OCI-LY7 (cell line): ENCODE data around the gene PDXDC1. TPM values are rescaled to one million over a fixed set of nuclear protein-coding genes. Genes with fewer than 3 reads are reported as not detected.
"Not testable (repeated sequence)": the region's sequence is repeated elsewhere in the genome, so short reads cannot be mapped to it uniquely, and the experiment has no call there.

Source experiments
- BruUV-seq: library from RNA; stranded (reverse); fragments of 400-500 nt; replicated peaks from 2 replicates; lab custom pipeline; 2021; lab: Mats Ljungman, UMichigan
- CTCF ChIA-PET: fragments of 300-600 bp; sonication (Branson Sonifier 250); formaldehyde crosslinking; loops from one replicate; lab custom pipeline; 2022; ENCODE audit warnings: antibody characterized with exemption; ENCODE audit not compliant: unreplicated experiment; lab: Charles Lee
- POLR2A ChIA-PET: fragments of 300-600 bp; sonication (Branson Sonifier 250); formaldehyde crosslinking; loops from one replicate; lab custom pipeline; 2022; ENCODE audit warnings: antibody characterized with exemption; lab: Charles Lee
- DNase-seq: peaks from one replicate; pipeline ENCODE4 v3.0.0-alpha.2; 2015; ENCODE audit warnings: low spot score
- H2AFZ ChIP-seq: fragments of 200-600 bp; sonication (generic), shearing (Covaris generic); 2 replicates; pipeline ENCODE4 v1.6.1; 2014; ENCODE audit warnings: mild to moderate bottlenecking, antibody characterized with exemption, low read length, moderate library complexity
- H3K27ac ChIP-seq: fragments of 200-600 bp; sonication (generic); 2 replicates; pipeline ENCODE4 v1.5.1; 2014; ENCODE audit warnings: mixed run types, low read depth, mild to moderate bottlenecking, moderate library complexity, low read length, inconsistent platforms; ENCODE audit not compliant: poor library complexity, severe bottlenecking
- H3K36me3 ChIP-seq: fragments of 200-600 bp; sonication (generic); 2 replicates; pipeline ENCODE4 v1.6.1; 2014; ENCODE audit warnings: mild to moderate bottlenecking, antibody characterized with exemption, low read length, moderate library complexity, mixed read lengths; ENCODE audit not compliant: insufficient read depth
- H3K4me1 ChIP-seq: fragments of 200-600 bp; sonication (generic); 2 replicates; pipeline ENCODE4 v1.5.1; 2014; ENCODE audit warnings: mild to moderate bottlenecking, low read length; ENCODE audit not compliant: insufficient read depth, poor library complexity, severe bottlenecking
- H3K4me2 ChIP-seq: fragments of 200-600 bp; sonication (generic); 2 replicates; pipeline ENCODE4 v1.6.1; 2014; ENCODE audit warnings: mild to moderate bottlenecking, low read length
- H3K4me3 ChIP-seq: fragments of 200-600 bp; sonication (generic); 2 replicates; pipeline ENCODE4 v1.5.1; 2014; ENCODE audit warnings: mild to moderate bottlenecking, low read depth, low read length; ENCODE audit not compliant: poor library complexity, severe bottlenecking
- H3K79me2 ChIP-seq: fragments of 200-600 bp; sonication (generic); 2 replicates; pipeline ENCODE4 v1.6.1; 2016; ENCODE audit warnings: low read depth, mild to moderate bottlenecking, low read length, moderate library complexity, mixed read lengths; ENCODE audit not compliant: insufficient read depth
- H3K9me2 ChIP-seq: fragments of 200-600 bp; sonication (generic); 2 replicates; pipeline ENCODE4 v1.6.1; 2016; ENCODE audit warnings: mild to moderate bottlenecking, low read length, mixed read lengths; ENCODE audit not compliant: insufficient read depth
- H3K9me3 ChIP-seq: fragments of 200-600 bp; sonication (generic); 2 replicates; pipeline ENCODE4 v1.6.1; 2014; ENCODE audit warnings: mild to moderate bottlenecking, mixed run types, low read length, mixed read lengths
- H4K20me1 ChIP-seq: fragments of 200-600 bp; sonication (generic); 2 replicates; pipeline ENCODE4 v1.6.1; 2014; ENCODE audit warnings: mild to moderate bottlenecking, antibody characterized with exemption, low read length, moderate library complexity, mixed read lengths; ENCODE audit not compliant: insufficient read depth
- intact Hi-C: fragments of 100-400 bp; cut with micrococcal nuclease; formaldehyde crosslinking; loops from one replicate; pipeline ENCODE4 v1.10.0; 2022; ENCODE audit not compliant: unreplicated experiment
- total RNA-seq, 2 experiments: library from RNA; depleted of rRNA in 1 of 2; stranded (reverse); fragments of >200 nt in 1 of 2; shearing (Covaris generic) in 1 of 2; gene quantifications; 2 replicates each; pipeline ENCODE4 v1.2.3, GENCODE V29; 2014 to 2022

PDXDC1 gene
- total RNA-seq, 2 experiments from 2014 or later, result 43.0 to 83.3 TPM

DNA sequence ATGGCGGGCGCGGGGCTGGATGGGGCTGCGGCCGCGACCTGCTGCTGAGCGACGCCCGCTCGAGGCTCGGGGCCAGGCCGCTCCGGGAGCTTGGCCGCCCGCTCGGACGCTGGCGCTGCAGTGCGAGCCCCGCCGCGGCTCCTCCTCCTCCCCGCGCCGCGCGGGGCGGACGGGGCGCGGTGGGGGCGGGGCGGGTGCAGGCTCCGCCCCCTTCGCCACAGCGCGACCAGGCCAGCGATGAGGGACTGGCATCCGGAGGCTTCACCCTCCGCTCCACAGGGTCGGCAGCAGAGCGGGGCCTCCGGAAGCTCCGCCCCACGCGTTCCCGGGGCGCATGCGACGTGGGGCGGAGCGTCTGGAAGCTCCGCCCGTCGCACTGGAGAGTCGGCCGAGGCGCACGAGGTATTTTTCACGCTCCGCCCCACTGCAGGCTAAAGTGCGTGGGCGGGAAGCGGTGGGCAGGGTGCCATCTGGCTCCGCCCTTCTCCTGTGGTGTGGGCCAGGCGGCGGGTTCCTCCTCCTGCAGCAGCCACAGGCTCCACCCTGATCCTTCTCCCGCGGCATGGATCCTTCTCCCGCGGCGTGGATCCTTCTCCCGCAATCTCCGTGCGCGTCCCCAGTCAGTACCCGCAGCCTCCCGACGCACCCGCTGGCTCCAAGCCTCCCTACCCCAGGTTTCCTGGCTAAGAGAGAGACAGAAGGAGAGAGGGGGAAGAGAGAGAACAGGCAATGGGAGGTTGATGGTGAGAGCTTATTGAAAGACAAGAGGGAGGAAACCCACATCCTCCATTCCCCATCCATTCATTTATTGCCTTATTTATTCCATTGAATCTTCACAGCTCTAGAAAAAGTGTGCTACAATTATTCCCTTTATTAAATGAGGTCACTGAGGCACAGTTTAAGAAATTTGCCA is 180.1 kb downstream of the PDXDC1 start:
- H3K27ac ChIP-seq, intact Hi-C loops, H2AFZ ChIP-seq, POLR2A ChIA-PET, BruUV-seq, H3K9me3 ChIP-seq, H3K79me2 ChIP-seq, CTCF ChIA-PET, H4K20me1 ChIP-seq, H3K4me1 ChIP-seq, H3K36me3 ChIP-seq, H3K9me2 ChIP-seq: not testable (repeated sequence)
- peak overlapping the region; percentile 52; the same call in 1 of the 2 replicates for H3K4me2 ChIP-seq
- peak overlapping the region; percentile 41 for H3K4me3 ChIP-seq
- DNase-seq, result peak; percentile 84

DNA sequence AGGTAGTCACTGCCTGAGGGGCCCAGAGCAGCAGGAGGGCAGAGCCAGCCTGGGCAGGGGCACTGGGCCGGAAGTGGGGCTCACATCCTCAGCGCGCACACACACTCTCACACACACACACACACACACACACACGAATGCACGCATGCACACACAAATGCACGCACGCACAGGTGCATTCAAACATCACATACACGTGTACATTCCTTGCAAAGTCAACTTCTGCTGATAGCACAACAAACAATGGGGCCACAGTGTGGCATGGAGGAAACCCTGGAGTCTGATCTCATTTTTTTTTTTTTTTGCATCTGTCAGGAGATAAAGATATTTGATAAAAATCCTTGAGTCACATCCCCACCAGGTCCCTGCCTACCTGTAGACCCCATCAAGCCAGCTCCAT is 182.8 kb downstream of the PDXDC1 start:
- H3K9me2 ChIP-seq, H3K4me3 ChIP-seq, H3K9me3 ChIP-seq, BruUV-seq, CTCF ChIA-PET, H3K79me2 ChIP-seq, H3K4me2 ChIP-seq, DNase-seq, POLR2A ChIA-PET, H4K20me1 ChIP-seq, H3K27ac ChIP-seq, intact Hi-C loops, H3K36me3 ChIP-seq, H2AFZ ChIP-seq, H3K4me1 ChIP-seq: not testable (repeated sequence)

DNA sequence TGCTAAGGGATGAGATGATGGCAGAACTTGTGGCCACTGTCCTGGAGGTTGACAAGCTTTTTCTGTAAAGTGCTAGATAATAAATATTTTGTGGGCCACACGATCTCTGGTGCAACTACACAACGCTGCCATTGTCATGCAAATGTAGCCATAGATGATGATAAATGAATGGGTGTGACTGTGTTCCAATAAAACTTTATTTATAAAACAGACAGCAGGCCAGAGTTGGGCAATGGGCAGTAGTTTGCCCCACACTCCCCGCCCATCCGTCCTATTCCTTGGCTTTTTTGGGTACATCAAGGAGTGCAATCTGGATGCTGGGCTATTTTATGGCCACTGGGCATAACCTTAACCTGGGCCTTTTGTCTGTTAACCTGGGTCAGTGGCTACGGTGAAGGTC is 184.8 kb downstream of the PDXDC1 start:
- H3K36me3 ChIP-seq, H3K4me1 ChIP-seq, intact Hi-C loops, H3K4me3 ChIP-seq, H3K27ac ChIP-seq, H3K9me3 ChIP-seq, BruUV-seq, H2AFZ ChIP-seq, H4K20me1 ChIP-seq, H3K9me2 ChIP-seq, H3K79me2 ChIP-seq, DNase-seq, H3K4me2 ChIP-seq, POLR2A ChIA-PET: not testable (repeated sequence)
- CTCF ChIA-PET, result interaction anchor here (0.7 kb wide), 1 partner anchor 59 kb away, joined by 3 read pairs; no protein-coding TSS in a partner anchor

DNA sequence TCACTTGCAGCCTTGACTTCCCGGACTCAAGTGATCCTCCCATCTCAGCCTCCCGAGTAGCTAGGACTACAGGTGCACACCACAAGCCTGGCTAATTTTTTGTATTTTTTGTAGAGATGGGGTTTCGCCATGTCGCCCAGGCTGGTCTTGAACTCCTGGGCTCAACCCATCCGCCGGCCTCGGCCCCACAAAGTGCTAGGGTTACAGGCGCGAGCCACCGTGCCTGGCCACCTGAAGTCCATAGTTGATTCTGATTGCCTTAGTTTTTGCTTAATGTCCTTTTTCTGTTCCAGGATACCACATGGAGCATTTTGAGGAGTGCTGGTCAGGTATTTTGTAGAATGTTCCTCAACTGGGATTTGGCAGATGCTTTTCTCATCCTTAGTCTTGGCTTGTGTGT is 185.7 kb downstream of the PDXDC1 start:
- H3K4me1 ChIP-seq, H3K79me2 ChIP-seq, H4K20me1 ChIP-seq, intact Hi-C loops, H2AFZ ChIP-seq, CTCF ChIA-PET, H3K9me3 ChIP-seq, BruUV-seq, H3K4me3 ChIP-seq, H3K36me3 ChIP-seq, DNase-seq, H3K9me2 ChIP-seq, H3K27ac ChIP-seq, POLR2A ChIA-PET, H3K4me2 ChIP-seq: not testable (repeated sequence)

DNA sequence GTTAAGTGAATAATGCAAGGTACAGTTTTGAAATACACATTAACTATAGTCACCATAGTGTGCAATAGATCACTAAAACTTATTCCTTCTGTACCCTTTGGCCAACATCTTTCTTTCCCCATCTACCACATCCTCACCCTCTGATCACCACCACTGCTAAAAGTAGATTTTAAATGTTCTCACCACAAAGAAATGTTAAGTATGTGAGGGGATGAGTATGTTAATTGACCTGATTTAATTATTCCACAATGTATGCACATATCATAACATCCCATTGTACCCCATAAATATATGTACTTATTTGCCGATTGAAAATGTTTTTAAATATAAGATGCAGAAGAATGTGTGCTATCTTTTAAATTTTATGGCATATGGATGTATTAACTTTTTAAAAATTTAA is 188.2 kb downstream of the PDXDC1 start:
- intact Hi-C loops, H3K79me2 ChIP-seq, H3K4me3 ChIP-seq, H4K20me1 ChIP-seq, H2AFZ ChIP-seq, H3K9me3 ChIP-seq, CTCF ChIA-PET, DNase-seq, H3K4me2 ChIP-seq, BruUV-seq, POLR2A ChIA-PET, H3K27ac ChIP-seq, H3K4me1 ChIP-seq, H3K9me2 ChIP-seq, H3K36me3 ChIP-seq: not testable (repeated sequence)

DNA sequence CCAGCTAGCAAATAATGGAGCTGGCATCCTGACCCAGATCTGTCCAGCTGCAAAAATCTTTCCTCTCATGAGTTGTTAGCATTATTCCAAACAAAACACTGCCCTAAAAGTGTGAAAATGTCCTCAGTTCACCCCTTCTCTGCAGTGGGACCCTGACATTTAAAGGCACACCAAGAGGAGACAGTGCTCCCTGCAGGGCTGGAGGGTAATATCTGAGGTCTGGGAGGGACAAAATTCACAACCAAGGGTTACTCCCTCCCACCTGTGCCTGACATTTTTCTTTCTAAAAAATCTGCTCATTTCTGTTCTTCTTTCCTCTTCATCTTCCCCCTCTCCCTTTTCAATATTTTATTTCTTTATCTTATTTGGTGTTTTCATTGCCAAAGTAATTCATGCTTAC is 191.4 kb downstream of the PDXDC1 start:
- H3K27ac ChIP-seq, H3K4me2 ChIP-seq, H2AFZ ChIP-seq, POLR2A ChIA-PET, H3K79me2 ChIP-seq, intact Hi-C loops, CTCF ChIA-PET, H3K9me3 ChIP-seq, H3K36me3 ChIP-seq, H3K9me2 ChIP-seq, BruUV-seq, DNase-seq, H3K4me1 ChIP-seq, H4K20me1 ChIP-seq, H3K4me3 ChIP-seq: not testable (repeated sequence)
